NT2/D1 (cell line): ENCODE results near the gene LCNL1.

Experiments
- SUZ12 ChIP-seq: IDR thresholded peaks from 2 replicates; pipeline ENCODE4 v1.6.1; 2011; ENCODE audit not compliant: insufficient read length, insufficient read depth; ENCODE audit errors: extremely low read depth
- YY1 ChIP-seq: IDR thresholded peaks from 2 replicates; pipeline ENCODE4 v1.6.1; 2011; ENCODE audit not compliant: insufficient read length, insufficient read depth
- ZNF274 ChIP-seq: IDR thresholded peaks from 2 replicates; pipeline ENCODE4 v1.6.1; 2011; ENCODE audit warnings: mild to moderate bottlenecking, low read depth, low read length

- no peak for TF ChIP-seq ZNF274
- no peak for TF ChIP-seq YY1
- no peak for TF ChIP-seq SUZ12
These were observed 49.3 kb downstream of the LCNL1 start, which contains the start of gene FUT7 for GRCh38 chr9:137031904-137032640.
